GM12878 (cell line): ENCODE measurements around the gene CD9. TPM values are rescaled to one million over a fixed set of nuclear protein-coding genes. Genes with fewer than 3 reads are reported as not detected.

Experiments used
- BHLHE40 ChIP-seq, 2 experiments: fragments of 450-650 bp in 1 of 2; IDR thresholded peaks; 2 replicates each; pipeline ENCODE4 v1.6.1; 2011 to 2017; ENCODE audit warnings: low read depth in 2 of 2, borderline replicate concordance in 1 of 2, improper control_type of control experiment in 1 of 2, low read length in 1 of 2, mild to moderate bottlenecking in 1 of 2
- CHD2 ChIP-seq: IDR thresholded peaks from 2 replicates; pipeline ENCODE4 v1.6.1; 2011; ENCODE audit warnings: low read depth, low read length, improper control_type of control experiment, borderline replicate concordance
- EED ChIP-seq: sonication (generic); IDR thresholded peaks from 2 replicates; pipeline ENCODE4 v1.6.1; 2016; ENCODE audit warnings: antibody characterized with exemption, low read depth
- EP300 ChIP-seq, 2 experiments: fragments of 150-350 bp in 1 of 2; IDR thresholded peaks; 2 replicates each; pipeline ENCODE4 v1.6.1; 2011 to 2012; ENCODE audit warnings: low read depth in 2 of 2, low read length in 2 of 2, borderline replicate concordance in 1 of 2, improper control_type of control experiment in 1 of 2, inconsistent platforms in 1 of 2; ENCODE audit not compliant: control insufficient read depth in 1 of 2
- IRF4 ChIP-seq: IDR thresholded peaks from 2 replicates; pipeline ENCODE4 v1.6.1; 2011; ENCODE audit warnings: low read depth, low read length
- IRF5 ChIP-seq: fragments of 450-650 bp; IDR thresholded peaks from 2 replicates; pipeline ENCODE4 v1.6.1; 2017; ENCODE audit warnings: borderline replicate concordance
- KAT2A ChIP-seq: conservative IDR thresholded peaks from 2 replicates; pipeline ENCODE4 v1.6.1; 2011; ENCODE audit warnings: low read depth, low read length; ENCODE audit not compliant: control insufficient read depth
- MTA3 ChIP-seq: IDR thresholded peaks from 2 replicates; pipeline ENCODE4 v1.6.1; 2012; ENCODE audit warnings: low read length, inconsistent platforms, borderline replicate concordance
- NFYA ChIP-seq: IDR thresholded peaks from 2 replicates; pipeline ENCODE4 v1.6.1; 2011; ENCODE audit warnings: low read depth, mild to moderate bottlenecking, low read length, improper control_type of control experiment, borderline replicate concordance
- NR2F1 ChIP-seq: fragments of 450-650 bp; conservative IDR thresholded peaks from 2 replicates; pipeline ENCODE4 v1.6.1; 2017; ENCODE audit warnings: mild to moderate bottlenecking
- POLR2A ChIP-seq: IDR thresholded peaks from 2 replicates; pipeline ENCODE4 v1.6.1; 2011; ENCODE audit warnings: low read depth, mild to moderate bottlenecking, low read length
- POLR2AphosphoS5 ChIP-seq: IDR thresholded peaks from 2 replicates; pipeline ENCODE4 v1.6.1; 2011; ENCODE audit warnings: mild to moderate bottlenecking, low read length, inconsistent platforms
- PRDM15 ChIP-seq: fragments of 450-650 bp; formaldehyde crosslinking; IDR thresholded peaks from 2 replicates; pipeline ENCODE4 v1.4.0; 2020; ENCODE audit warnings: mild to moderate bottlenecking, moderate library complexity
- RCOR1 ChIP-seq: conservative IDR thresholded peaks from 2 replicates; pipeline ENCODE4 v1.6.1; 2012; ENCODE audit warnings: low read depth, low read length, improper control_type of control experiment
- RELA ChIP-seq: fragments of 450-650 bp; IDR thresholded peaks from 2 replicates; pipeline ENCODE4 v1.8.0; 2014; ENCODE audit warnings: borderline replicate concordance; ENCODE audit not compliant: partially characterized antibody
- TCF3 ChIP-seq: IDR thresholded peaks from 2 replicates; pipeline ENCODE4 v1.6.1; 2012; ENCODE audit warnings: low read depth, mild to moderate bottlenecking, low read length, borderline replicate concordance; ENCODE audit not compliant: insufficient read depth
- USF2 ChIP-seq: IDR thresholded peaks from 2 replicates; pipeline ENCODE4 v1.6.1; 2011; ENCODE audit warnings: low read depth, low read length, improper control_type of control experiment, borderline replicate concordance
- ZZZ3 ChIP-seq: IDR thresholded peaks from 2 replicates; pipeline ENCODE4 v1.6.1; 2011; ENCODE audit warnings: low read depth; ENCODE audit not compliant: control insufficient read depth, insufficient read length
- polyA plus RNA-seq, 11 experiments: library from polyadenylated mRNA; depleted of rRNA in 4 of 11; unstranded in 6 of 11; stranded (reverse) in 5 of 11; fragments of >200 nt; fragmentation: Nextera tagmentation in 4 of 11; fragmentation: Illumina TruSeq in 1 of 11; extraction: Ambion mirVana in 4 of 11; extraction: Trizol in 1 of 11; gene quantifications; 1 replicate in 1 of 11; 2 replicates in 10 of 11; pipeline versions ENCODE4 v1.2.1 to v1.2.3, GENCODE V29; 2011 to 2016; ENCODE audit warnings: inconsistent platforms in 2 of 11, missing spikeins in 2 of 11, low read depth in 1 of 11
- total RNA-seq, 4 experiments: library from RNA; depleted of rRNA in 3 of 4; stranded (reverse); fragments of >200 nt in 3 of 4; fragmentation: Illumina TruSeq in 1 of 4; extraction: Trizol in 1 of 4; gene quantifications; 2 replicates each; pipeline versions ENCODE4 v1.2.1 to v1.2.3, GENCODE V29; 2013 to 2021
- TF ChIP-seq, protein P1 (sequence below): fragments of 450-650 bp; IDR thresholded peaks from 2 replicates; pipeline ENCODE4 v1.6.1; 2017; ENCODE audit warnings: mild to moderate bottlenecking, low read depth, inconsistent platforms; ENCODE audit not compliant: poor library complexity, severe bottlenecking
- TF ChIP-seq, protein P2 (sequence below): IDR thresholded peaks from 2 replicates; pipeline ENCODE4 v1.6.1; 2012; ENCODE audit warnings: low read depth, low read length, improper control_type of control experiment

The CD9 gene
- total and polyA plus RNA-seq, 10 of the 15 experiments (the other 5 are each of a cell fraction or from before 2014, with no cell fraction given): 4.8 to 29.9 (median 9.7) TPM

GRCh38 chr12:6266971-6267721, 66.9 kb downstream of the CD9 start (continued):
- TF ChIP-seq ZZZ3: no peak
- TF ChIP-seq PRDM15: no peak
- TF ChIP-seq POLR2A: no peak
- no peak for TF ChIP-seq KAT2A
- TF ChIP-seq IRF4: no peak
- peak; percentile 61; the same call in 1 of the 2 replicates for TF ChIP-seq NR2F1
- peak in 1 of 2 experiments; percentile 29; a peak in 1 of 4 replicates for TF ChIP-seq BHLHE40 (IDR thresholded peaks at IDR 0.05; ENCODE audit: borderline replicate concordance in 1 of 2, low read depth in 2 of 2, low read length in 1 of 2)
- no peak for TF ChIP-seq EED
- TF ChIP-seq POLR2AphosphoS5: no peak
- no peak for TF ChIP-seq RCOR1
- TF ChIP-seq TCF3: no peak
- TF ChIP-seq EP300 (IDR thresholded peaks at IDR 0.05; ENCODE audit: borderline replicate concordance in 1 of 2, control insufficient read depth in 1 of 2, low read depth in 2 of 2, low read length in 2 of 2): peak in 1 of 2 experiments; percentile 62; a peak in 2 of 4 replicates
- TF ChIP-seq MTA3: no peak
- TF ChIP-seq, protein P1, sequence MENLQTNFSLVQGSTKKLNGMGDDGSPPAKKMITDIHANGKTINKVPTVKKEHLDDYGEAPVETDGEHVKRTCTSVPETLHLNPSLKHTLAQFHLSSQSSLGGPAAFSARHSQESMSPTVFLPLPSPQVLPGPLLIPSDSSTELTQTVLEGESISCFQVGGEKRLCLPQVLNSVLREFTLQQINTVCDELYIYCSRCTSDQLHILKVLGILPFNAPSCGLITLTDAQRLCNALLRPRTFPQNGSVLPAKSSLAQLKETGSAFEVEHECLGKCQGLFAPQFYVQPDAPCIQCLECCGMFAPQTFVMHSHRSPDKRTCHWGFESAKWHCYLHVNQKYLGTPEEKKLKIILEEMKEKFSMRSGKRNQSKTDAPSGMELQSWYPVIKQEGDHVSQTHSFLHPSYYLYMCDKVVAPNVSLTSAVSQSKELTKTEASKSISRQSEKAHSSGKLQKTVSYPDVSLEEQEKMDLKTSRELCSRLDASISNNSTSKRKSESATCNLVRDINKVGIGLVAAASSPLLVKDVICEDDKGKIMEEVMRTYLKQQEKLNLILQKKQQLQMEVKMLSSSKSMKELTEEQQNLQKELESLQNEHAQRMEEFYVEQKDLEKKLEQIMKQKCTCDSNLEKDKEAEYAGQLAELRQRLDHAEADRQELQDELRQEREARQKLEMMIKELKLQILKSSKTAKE: peak; percentile 48
- no peak for TF ChIP-seq NFYA
- TF ChIP-seq RELA: no peak
- no peak for TF ChIP-seq CHD2
- TF ChIP-seq, protein P2, sequence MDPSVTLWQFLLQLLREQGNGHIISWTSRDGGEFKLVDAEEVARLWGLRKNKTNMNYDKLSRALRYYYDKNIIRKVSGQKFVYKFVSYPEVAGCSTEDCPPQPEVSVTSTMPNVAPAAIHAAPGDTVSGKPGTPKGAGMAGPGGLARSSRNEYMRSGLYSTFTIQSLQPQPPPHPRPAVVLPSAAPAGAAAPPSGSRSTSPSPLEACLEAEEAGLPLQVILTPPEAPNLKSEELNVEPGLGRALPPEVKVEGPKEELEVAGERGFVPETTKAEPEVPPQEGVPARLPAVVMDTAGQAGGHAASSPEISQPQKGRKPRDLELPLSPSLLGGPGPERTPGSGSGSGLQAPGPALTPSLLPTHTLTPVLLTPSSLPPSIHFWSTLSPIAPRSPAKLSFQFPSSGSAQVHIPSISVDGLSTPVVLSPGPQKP: no peak
- TF ChIP-seq IRF5: no peak
- no peak for TF ChIP-seq USF2
